Right lobe of liver (tissue), 4 donors: ENCODE data around the gene HRNR.

Experiments
- POLR2A ChIP-seq: fragments of 450-650 bp; IDR thresholded peaks from one replicate; pipeline ENCODE4 v1.6.1; 2017; ENCODE audit warnings: antibody characterized with exemption, mild to moderate bottlenecking
- TF ChIP-seq, protein P1 (sequence below), 4 donors: fragments of 200-600 bp in 3 of 4; fragments of 450-650 bp in 1 of 4; IDR thresholded peaks; one replicate each; pipeline versions ENCODE4 v1.5.1 to v1.8.0; 2016 to 2022; ENCODE audit warnings: antibody characterized with exemption in 4 of 4, mild to moderate bottlenecking in 2 of 4
- donor health status: DM: no; HTN: no; CAD: no.
- donor health status: DM: no; HTN: no; CAD: no.
- donor health status: DM: no; HTN: yes; CAD: no.

GRCh38 chr1:152188673-152189591 is 35.1 kb downstream of the HRNR start:
- TF ChIP-seq, protein P1, sequence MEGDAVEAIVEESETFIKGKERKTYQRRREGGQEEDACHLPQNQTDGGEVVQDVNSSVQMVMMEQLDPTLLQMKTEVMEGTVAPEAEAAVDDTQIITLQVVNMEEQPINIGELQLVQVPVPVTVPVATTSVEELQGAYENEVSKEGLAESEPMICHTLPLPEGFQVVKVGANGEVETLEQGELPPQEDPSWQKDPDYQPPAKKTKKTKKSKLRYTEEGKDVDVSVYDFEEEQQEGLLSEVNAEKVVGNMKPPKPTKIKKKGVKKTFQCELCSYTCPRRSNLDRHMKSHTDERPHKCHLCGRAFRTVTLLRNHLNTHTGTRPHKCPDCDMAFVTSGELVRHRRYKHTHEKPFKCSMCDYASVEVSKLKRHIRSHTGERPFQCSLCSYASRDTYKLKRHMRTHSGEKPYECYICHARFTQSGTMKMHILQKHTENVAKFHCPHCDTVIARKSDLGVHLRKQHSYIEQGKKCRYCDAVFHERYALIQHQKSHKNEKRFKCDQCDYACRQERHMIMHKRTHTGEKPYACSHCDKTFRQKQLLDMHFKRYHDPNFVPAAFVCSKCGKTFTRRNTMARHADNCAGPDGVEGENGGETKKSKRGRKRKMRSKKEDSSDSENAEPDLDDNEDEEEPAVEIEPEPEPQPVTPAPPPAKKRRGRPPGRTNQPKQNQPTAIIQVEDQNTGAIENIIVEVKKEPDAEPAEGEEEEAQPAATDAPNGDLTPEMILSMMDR (IDR thresholded peaks at IDR 0.05) = peak; percentile 70 to 91 (median 82)
- TF ChIP-seq POLR2A = no peak
